ENCODE data around the gene EFCAB6.

EFCAB6 gene, protein sequence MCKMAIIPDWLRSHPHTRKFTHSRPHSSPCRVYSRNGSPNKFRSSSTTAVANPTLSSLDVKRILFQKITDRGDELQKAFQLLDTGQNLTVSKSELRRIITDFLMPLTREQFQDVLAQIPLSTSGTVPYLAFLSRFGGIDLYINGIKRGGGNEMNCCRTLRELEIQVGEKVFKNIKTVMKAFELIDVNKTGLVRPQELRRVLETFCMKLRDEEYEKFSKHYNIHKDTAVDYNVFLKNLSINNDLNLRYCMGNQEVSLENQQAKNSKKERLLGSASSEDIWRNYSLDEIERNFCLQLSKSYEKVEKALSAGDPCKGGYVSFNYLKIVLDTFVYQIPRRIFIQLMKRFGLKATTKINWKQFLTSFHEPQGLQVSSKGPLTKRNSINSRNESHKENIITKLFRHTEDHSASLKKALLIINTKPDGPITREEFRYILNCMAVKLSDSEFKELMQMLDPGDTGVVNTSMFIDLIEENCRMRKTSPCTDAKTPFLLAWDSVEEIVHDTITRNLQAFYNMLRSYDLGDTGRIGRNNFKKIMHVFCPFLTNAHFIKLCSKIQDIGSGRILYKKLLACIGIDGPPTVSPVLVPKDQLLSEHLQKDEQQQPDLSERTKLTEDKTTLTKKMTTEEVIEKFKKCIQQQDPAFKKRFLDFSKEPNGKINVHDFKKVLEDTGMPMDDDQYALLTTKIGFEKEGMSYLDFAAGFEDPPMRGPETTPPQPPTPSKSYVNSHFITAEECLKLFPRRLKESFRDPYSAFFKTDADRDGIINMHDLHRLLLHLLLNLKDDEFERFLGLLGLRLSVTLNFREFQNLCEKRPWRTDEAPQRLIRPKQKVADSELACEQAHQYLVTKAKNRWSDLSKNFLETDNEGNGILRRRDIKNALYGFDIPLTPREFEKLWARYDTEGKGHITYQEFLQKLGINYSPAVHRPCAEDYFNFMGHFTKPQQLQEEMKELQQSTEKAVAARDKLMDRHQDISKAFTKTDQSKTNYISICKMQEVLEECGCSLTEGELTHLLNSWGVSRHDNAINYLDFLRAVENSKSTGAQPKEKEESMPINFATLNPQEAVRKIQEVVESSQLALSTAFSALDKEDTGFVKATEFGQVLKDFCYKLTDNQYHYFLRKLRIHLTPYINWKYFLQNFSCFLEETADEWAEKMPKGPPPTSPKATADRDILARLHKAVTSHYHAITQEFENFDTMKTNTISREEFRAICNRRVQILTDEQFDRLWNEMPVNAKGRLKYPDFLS (N-terminal part only)

DNA sequence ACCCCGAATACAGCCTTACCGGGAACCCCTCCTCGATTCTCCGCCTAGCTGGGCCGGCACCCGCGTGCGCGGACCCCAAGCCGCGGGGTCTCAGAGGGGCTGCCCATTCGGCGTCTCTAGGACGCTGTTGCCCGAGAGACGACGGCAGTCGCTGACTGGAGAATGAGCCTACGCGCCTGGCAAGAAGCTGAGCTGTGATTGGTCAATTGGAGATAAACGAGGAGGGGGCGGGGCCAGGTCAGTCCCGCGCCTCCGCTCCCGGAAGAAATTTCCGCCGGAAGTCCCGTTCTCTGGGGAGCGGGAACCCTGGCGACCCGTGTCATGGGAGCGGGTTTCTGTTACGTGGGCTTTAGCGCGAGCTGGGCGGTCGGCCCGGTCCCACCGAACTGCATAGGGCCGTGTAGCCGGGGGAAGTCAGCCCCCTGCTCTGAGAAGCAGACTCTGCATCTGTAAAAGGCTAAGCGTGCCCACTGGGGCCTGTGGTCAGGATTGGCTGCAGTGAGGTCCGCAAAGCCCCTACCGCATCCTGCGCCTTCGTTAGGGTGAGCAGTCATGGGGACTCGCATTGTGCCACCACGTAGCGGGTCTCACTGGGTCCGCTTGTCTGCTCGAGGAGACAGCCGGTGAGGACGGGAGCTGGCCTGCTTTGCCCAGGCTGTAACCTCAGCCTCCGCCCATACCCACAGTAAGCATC lies at the start of gene EFCAB6:
EFCAB6 (minus strand) TSS at position 157 of the 694 bp plus-strand sequence. CDS start 29,987 bp downstream, outside the sequence.
- DNase-seq (ENCODE audit: low spot score): peak; percentile 87

DNA sequence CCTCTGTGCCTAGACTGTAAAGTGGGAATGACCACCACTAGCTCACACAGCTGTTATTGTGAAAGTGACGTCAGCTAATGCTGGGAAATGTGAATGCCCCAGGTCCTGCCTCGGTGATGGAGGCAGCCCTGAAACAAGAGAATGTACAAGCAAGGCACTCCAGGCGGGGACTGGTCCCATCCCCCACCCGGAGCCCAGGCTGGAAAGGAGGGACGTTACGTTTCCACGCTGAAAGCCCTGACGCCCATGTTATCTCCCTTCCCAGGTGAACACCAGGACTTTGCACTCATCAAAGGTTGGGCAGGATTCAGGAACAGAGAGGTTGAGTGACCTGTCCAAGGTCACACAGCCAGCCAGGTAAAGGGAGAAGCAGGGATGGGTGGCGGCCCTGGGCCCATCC lies 49.4 kb upstream of the EFCAB6 start:
- no peak for DNase-seq (ENCODE audit: low spot score)

DNA sequence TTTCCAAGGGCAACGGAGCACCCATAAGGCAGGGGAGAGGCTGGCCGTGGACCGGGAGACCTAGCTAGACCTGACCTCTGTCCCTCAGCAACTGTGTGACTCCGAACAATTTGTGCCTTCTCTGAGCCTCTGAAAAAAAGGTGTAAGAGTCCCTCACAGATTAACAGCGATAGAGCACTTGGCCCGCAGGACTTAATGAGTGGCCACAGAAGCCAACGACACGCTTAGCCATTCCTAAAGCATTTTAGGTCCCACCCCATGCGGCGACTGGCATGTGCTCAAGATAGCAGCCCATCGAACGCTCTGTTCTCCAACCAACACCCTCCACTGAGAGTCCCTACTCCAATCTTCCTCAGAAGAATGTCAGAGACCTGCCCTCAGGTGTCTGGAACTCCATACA lies 48.7 kb upstream of the EFCAB6 start:
- no peak for DNase-seq (ENCODE audit: low spot score)

DNA sequence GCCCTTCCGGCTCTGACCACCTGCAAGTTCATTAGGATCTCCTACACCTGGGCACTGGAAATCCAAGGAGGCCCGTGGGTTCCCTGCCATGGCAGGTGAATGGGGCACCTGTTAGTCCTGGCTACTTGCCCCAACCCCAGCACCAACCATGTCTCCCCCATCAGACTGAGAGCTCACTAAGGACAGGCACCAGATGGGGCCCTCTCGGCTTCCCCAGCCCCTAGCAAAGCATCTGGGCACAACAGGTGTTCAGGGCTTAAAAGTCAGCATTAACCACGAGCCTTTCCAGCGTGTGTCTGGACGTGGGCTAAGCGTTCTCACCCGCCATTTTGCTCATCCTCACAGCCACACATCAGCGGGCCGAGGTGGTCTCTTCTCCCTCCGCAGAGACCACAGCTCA lies 48.0 kb upstream of the EFCAB6 start:
- DNase-seq (ENCODE audit: low spot score): no peak

DNA sequence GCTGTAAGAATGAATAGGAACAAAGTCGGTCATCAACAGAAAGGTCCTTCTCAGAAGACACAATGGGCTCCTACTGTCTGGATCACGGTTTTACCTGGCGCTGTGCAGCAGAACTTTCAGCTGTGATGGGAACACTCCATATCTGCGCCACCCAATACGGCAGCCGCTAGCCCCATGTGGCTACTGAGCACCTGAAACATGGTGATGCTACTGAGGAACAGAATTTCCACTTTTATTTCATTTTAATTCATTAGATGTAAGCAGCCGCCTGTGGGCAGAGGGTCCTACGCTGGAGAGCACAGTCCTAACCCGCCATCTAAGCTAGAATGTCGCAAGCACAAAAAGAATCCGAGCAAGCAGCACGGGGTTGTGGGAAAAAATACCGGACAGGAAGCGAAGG lies 47.5 kb upstream of the EFCAB6 start:
- DNase-seq (ENCODE audit: low spot score): no peak

DNA sequence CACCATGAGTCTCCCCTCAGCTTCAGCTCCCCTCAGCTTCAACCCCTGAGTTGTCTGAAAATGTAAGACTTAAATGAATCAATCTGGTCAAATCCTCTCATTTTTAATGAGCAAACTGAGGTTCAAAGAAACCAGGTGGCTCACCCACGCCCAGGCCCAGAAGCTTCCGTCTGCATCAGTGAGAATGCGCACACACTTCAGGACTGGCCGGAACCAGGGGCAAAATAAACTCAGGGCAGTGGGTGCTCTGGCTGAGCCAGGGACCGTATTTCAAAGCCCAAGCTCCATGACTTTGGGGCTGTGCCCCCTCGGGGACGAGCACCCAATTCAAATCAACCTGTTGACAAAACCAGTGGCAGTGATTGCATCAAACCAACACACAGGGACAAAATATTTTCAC lies 47.1 kb upstream of the EFCAB6 start:
- no peak for DNase-seq (ENCODE audit: low spot score)

DNA sequence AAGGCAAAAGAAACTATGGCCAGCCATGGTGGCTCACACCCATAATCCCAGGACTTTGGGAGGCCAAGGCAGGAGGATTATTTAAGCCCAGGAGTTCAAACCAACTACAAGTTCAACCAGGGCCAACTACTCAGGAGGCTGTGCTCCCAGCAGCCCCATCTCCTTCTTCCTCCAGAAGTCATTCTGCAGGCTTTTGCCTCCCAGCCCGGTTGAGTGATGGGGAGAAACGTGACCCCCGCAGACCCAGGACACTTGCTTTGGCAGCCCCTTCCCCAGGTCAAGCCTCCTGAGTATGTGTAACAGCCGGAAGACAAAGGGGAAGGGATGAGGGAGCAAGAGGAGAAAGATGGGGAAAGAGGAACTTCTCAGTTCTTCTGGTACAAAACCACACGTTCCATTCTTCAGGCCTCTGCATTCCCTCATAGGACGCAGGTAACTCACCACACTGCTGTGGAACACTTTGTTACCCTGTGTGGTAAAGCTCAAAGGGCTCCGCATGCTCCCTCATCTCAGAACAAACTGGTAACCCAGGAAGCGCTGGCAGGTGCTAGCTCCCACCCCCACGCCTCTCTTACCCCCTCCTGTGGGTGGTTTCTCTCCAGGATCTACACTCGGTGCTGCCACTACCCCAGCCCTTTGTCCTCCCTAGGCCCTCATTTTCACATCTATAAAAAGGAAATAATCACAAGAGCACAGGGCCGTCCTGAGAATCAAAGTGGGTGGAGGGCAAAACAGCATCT lies 46.2 kb upstream of the EFCAB6 start:
- DNase-seq (ENCODE audit: low spot score): no peak

DNA sequence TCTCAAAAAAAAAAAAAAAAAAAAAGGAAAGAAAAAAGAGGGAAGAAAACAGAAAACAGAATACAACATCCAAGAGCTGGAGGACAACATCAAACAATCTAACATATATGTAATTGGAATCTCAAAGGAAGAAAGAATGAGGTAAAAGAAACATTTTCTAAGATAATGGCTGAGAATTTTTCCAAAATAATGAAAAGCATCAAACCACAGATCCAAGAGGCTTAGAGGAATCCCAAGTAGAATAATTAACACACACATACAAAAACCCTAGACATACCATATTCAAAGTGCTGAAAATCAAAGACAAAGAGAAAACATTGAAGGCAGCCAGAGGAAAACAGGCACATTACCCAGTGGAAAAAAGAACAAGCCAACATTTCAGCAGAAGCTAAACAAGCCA lies 45.3 kb upstream of the EFCAB6 start:
- no peak for DNase-seq (ENCODE audit: low spot score)

DNA sequence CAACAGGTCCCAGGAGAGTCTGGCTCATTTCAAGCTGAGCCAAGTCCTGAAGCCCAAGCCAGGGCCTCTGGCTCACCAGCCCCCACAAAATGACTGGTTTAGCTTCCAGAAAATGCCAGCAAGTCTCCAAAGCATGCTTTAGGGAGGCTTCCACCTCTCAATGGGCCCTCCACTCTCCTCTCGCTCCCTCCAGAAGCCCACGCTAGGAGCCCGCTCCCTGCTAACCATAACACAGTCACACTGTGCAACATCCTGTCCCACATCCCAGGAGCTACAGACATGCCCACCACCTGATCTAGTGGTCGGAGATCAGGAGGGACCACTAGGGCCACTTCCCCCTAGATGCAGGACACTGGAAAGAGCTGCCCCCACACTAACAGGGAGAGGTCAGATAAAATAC lies 43.3 kb upstream of the EFCAB6 start:
- no peak for DNase-seq (ENCODE audit: low spot score)

DNA sequence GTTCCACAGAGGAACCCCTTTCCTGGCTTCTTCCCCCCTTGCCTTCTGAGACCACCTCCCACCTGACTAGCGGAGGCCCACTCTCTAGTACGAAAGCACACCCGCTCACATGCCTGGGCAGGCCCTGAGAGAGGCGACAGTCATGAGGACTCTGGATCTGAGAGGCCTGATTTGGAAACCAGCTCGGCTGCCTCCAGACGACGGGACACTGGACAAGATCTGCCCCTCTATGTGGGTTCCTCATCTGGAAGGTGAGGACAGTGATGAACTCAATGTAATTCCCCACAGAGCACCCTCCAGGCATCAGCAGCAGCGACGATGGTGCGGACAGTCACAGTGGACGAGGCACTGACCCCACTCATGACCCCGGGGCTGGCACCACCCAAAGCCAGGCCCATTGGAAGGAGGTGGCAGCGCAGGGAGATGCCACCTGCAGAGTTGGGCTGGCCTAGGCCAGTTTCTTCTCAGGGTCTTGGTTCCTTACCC lies 42.7 kb upstream of the EFCAB6 start:
- DNase-seq (ENCODE audit: low spot score): no peak

DNA sequence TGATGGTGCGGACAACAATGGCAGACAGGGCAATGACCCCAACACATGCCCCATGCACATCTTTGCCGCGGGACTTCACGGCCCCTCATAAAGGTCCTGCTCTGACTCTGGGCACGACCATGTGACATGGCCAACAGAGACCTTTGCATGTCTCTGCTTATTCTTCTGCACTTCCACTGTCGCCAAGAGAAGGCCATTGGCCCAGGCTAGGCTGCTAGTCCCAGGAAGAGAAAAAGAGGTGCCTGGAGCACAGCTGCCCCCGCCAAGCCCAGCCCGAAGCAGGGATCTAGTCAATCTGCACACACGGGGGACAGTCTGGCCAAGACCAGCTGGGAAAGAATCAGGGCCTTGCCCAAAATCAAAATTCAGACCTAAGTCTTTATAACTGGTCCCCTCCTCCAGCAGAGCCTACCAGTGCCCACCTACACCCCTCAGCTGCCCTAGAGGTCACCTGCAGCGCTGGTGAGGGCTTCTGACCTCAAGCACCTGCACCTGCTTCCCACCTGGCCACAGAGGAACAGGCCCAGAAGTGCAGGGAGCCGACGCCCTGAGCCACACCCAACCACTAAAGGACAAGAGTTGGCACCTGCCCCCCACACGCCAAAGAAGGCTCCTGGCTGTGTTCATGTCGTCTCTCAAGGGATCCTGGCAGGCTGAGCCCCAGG lies 42.1 kb upstream of the EFCAB6 start:
- DNase-seq (ENCODE audit: low spot score): no peak

DNA sequence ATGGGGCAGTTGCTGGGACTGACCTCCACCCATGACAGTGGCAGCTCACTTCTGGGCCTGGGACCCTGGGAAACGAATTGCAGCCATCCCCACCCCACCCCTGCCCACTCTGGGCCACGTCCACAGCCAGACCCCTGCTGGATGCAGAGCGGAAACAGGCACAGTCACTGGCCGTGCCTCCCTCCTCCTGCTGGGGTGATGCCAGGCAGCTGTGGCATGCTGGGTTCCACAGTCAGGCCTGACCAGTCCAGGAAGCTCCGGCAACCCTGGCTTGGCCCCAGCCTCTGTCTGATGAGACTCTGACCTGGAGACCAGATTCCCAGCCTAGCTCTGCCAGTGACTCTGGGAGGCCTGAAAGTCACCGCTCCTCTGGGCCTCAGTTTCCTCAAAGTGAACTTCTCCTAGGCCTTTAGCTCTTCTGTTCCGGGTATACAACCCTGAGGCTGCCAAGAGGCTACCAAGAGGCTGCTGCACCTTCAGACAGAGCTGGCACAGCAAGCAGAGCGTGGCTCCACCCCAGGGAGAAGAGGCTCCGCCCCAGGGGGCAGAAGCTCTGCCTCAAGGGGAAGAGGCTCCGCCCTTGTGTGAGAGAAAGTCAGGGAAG lies 41.3 kb upstream of the EFCAB6 start:
- DNase-seq (ENCODE audit: low spot score): no peak

DNA sequence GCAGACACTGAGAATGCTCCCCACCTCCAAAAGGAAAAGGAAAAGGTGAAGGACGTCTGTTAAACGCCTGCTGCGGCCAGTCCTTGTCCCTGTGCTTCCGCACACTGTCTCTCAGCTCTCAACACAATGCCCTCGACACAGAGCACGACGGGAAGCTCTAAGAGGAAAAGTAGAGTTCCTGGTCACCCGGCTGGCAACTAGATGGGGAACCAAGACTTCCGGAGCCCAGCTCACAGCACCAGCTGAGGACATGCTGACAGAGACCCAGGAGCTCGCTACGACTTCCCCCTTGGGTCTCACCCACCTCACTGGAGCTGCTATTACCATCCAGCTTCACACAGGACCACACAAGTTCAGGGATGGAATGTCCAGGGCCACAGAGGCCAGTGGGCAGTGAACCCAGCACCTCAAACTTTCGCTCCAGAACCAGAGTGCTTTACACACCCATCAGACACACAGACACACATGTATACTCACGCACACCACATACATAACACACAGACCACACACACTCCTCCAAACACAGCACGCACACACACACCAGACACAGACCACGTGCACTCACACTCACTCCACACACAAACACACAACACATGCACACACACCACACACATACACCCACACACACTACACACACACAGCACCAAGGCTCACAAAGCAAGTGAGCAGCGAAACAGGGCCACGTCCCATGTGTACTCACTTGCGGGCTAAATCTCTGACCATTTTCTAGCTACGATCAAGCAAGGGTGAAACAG lies 40.6 kb upstream of the EFCAB6 start:
- no peak for DNase-seq (ENCODE audit: low spot score)

DNA sequence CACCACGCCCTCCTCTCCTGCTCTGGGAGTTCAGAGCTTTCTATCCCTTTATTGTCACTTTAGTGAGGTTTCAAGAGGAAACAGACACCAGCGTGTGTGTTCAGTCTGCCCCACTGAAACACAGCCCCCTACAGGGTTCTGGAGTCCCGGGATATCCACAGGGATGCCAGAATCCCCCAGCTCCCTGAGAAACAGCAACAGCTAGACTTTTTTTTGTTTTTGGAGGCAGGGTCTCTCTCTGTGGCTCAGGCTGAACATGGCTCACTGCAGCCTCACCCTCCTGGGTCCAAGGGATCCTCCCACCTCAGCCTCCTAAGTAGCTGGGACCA lies 39.8 kb upstream of the EFCAB6 start:
- DNase-seq (ENCODE audit: low spot score): no peak

DNA sequence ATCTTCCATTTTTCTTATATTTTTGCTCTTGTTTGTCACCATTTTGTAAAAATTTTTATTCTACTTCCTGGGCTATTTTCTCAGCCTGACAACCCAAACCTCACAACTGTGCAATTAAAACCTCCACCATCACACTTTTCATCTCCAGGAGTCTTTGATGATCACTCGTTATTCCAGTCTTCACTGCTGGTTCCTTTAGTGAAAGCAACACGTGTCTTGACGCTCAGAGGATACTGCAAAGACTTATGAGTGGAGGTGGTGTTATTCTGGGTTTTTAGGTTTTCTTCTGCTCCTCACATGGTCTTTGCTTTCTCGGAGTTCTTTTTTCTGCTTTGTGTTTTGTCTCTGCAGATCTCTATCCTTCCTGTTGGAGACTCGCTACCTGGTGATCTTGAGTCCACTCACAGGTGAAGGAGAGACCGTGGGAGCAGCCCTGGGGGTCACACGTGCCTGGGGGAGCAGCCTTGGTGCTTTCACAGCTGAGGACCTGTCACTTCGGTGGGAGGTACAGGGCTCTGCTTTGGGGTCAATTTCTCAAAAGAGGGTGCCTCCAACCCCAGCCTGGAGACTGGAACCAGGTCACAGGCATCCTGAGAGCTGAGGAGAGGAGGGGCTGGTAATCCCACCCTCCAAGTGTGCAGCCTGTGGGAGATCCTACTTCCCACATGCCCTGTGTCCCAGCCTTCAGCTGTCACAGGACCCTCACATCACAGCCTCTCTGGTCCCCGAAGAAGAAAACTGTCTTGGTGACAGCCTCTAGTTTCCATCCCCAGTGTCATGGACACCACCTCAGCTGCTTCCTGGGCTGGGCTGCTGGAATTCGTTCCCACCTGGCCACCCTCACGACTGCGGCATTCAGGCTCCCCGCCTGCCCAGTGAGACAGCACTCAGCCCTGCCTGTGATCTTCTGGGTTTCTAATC lies 39.2 kb upstream of the EFCAB6 start:
- no peak for DNase-seq (ENCODE audit: low spot score)

DNA sequence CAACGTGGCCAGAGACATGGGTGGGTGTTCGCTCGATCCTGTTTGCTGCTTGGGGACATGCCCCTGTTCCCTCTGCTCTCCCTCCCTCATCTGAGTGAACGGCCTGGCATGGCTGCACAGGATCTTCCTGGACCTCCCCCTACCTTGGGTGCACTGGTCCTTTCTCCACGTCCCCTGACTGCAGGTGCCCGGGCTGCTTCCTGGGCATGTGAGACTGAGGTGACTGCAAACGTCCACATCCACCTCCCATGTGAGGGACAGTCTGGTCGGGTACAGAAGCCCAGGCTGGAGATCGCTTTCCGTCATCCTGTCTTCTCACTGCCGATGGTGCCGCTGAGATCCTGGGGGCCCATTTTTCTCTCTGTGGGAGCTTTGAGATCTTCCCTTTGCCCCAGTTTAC lies 38.4 kb upstream of the EFCAB6 start:
- DNase-seq (ENCODE audit: low spot score): no peak

DNA sequence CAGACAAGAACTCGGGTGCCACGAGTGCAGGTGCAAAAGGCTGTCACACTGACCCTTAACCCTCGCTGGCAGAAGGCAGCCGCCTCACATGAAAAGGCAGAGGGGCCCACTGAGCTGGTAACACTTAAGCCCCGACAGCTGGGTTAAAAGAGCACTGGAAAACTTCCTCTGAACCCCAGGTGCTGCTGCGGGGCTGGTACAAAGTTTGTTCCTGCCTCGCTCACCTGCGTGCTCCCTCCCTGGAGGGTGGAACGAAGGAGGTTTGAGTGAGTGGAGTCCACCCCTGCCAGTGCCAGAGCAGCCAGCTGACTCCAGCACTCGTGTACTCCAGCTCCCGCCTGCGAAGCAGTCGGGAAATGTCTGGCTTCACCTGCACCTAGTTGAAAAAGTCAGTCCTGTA lies 37.6 kb upstream of the EFCAB6 start:
- DNase-seq (ENCODE audit: low spot score): no peak
